GM12878 (cell line): ENCODE data around the gene ZGLP1. TPM values are rescaled to one million over a fixed set of nuclear protein-coding genes. Genes with fewer than 3 reads are reported as not detected.
A peak's percentile ranks its signal among the peaks of the same experiment; 100 is the strongest.

Source experiments
- CHD4 ChIP-seq: fragments of 200-600 bp; sonication (generic); IDR thresholded peaks from 2 replicates; pipeline ENCODE4 v1.6.1; 2016; ENCODE audit warnings: mild to moderate bottlenecking
- CREB1 ChIP-seq: IDR thresholded peaks from 2 replicates; pipeline ENCODE4 v1.6.1; 2012; ENCODE audit warnings: low read depth, mild to moderate bottlenecking, inconsistent platforms
- CREM ChIP-seq: IDR thresholded peaks from 2 replicates; pipeline ENCODE4 v1.6.1; 2014; ENCODE audit warnings: antibody characterized with exemption, low read depth
- ELK1 ChIP-seq: IDR thresholded peaks from 2 replicates; pipeline ENCODE4 v1.6.1; 2012; ENCODE audit warnings: low read depth, low read length, improper control_type of control experiment
- HDAC6 ChIP-seq: fragments of 200-600 bp; sonication (generic); IDR thresholded peaks from one replicate; pipeline ENCODE4 v1.8.0; 2017; ENCODE audit warnings: antibody characterized with exemption; ENCODE audit not compliant: unreplicated experiment
- IKZF2 ChIP-seq, 2 experiments: fragments of 450-650 bp; IDR thresholded peaks; 2 replicates each; pipeline ENCODE4 v1.6.1; 2017; ENCODE audit warnings: mild to moderate bottlenecking in 2 of 2, moderate library complexity in 2 of 2
- NFXL1 ChIP-seq: fragments of 450-650 bp; IDR thresholded peaks from 2 replicates; pipeline ENCODE4 v1.6.1; 2017; ENCODE audit warnings: antibody characterized with exemption, mild to moderate bottlenecking, borderline replicate concordance
- NR2C2 ChIP-seq: IDR thresholded peaks from 2 replicates; pipeline ENCODE4 v1.6.1; 2011; ENCODE audit warnings: borderline replicate concordance, low read depth; ENCODE audit not compliant: control insufficient read depth, insufficient read length
- PAX5 ChIP-seq: IDR thresholded peaks from 2 replicates; pipeline ENCODE4 v1.6.1; 2011; ENCODE audit warnings: low read depth, low read length, borderline replicate concordance
- RAD21 ChIP-seq: IDR thresholded peaks from 2 replicates; pipeline ENCODE4 v1.6.1; 2011; ENCODE audit warnings: mild to moderate bottlenecking, low read depth, low read length, moderate library complexity; ENCODE audit not compliant: insufficient read depth
- RAD51 ChIP-seq: fragments of 450-650 bp; IDR thresholded peaks from 2 replicates; pipeline ENCODE4 v1.6.1; 2016; ENCODE audit warnings: moderate library complexity, mild to moderate bottlenecking, inconsistent platforms
- SPI1 ChIP-seq: IDR thresholded peaks from 2 replicates; pipeline ENCODE4 v1.6.1; 2011; ENCODE audit warnings: low read depth, mild to moderate bottlenecking, low read length, moderate library complexity, borderline replicate concordance; ENCODE audit not compliant: insufficient read depth
- TAF1 ChIP-seq: IDR thresholded peaks from 2 replicates; pipeline ENCODE4 v1.6.1; 2011; ENCODE audit warnings: mild to moderate bottlenecking, low read depth, low read length, borderline replicate concordance
- ZNF217 ChIP-seq: fragments of 450-650 bp; IDR thresholded peaks from 2 replicates; pipeline ENCODE4 v1.6.1; 2017; ENCODE audit warnings: antibody characterized with exemption, mild to moderate bottlenecking
- ZNF24 ChIP-seq: fragments of 450-650 bp; IDR thresholded peaks from 2 replicates; pipeline ENCODE4 v1.6.1; 2017; ENCODE audit warnings: antibody characterized with exemption, mild to moderate bottlenecking
- ZNF592 ChIP-seq: fragments of 450-650 bp; IDR thresholded peaks from 2 replicates; pipeline ENCODE4 v1.6.1; 2017; ENCODE audit warnings: mild to moderate bottlenecking, moderate library complexity
- ZNF622 ChIP-seq: fragments of 450-650 bp; IDR thresholded peaks from 2 replicates; pipeline ENCODE4 v1.6.1; 2017; ENCODE audit warnings: mild to moderate bottlenecking, inconsistent platforms
- ZNF687 ChIP-seq: fragments of 450-650 bp; IDR thresholded peaks from 2 replicates; pipeline ENCODE4 v1.6.1; 2017; ENCODE audit warnings: mild to moderate bottlenecking, moderate library complexity
- polyA plus RNA-seq, 11 experiments: library from polyadenylated mRNA; depleted of rRNA in 4 of 11; unstranded in 6 of 11; stranded (reverse) in 5 of 11; fragments of >200 nt; fragmentation: Nextera tagmentation in 4 of 11; fragmentation: Illumina TruSeq in 1 of 11; extraction: Ambion mirVana in 4 of 11; extraction: Trizol in 1 of 11; gene quantifications; 1 replicate in 1 of 11; 2 replicates in 10 of 11; pipeline versions ENCODE4 v1.2.1 to v1.2.3, GENCODE V29; 2011 to 2016; ENCODE audit warnings: inconsistent platforms in 2 of 11, missing spikeins in 2 of 11, low read depth in 1 of 11
- total RNA-seq, 4 experiments: library from RNA; depleted of rRNA in 3 of 4; stranded (reverse); fragments of >200 nt in 3 of 4; fragmentation: Illumina TruSeq in 1 of 4; extraction: Trizol in 1 of 4; gene quantifications; 2 replicates each; pipeline versions ENCODE4 v1.2.1 to v1.2.3, GENCODE V29; 2013 to 2021

Gene ZGLP1
- total and polyA plus RNA-seq, 10 of the 15 experiments (the other 5 are each of a cell fraction or from before 2014, with no cell fraction given) = 0.29 to 5.6 (median 1.3) TPM

GRCh38 chr19:10270616-10271394 is 38.8 kb downstream of the ZGLP1 start, which contains the start of gene ICAM1 (continued):
- TF ChIP-seq ZNF622 = no peak
- TF ChIP-seq HDAC6 = no peak
- TF ChIP-seq TAF1 = peak; percentile 87
- TF ChIP-seq PAX5 = peak; percentile 61; the same call in 1 of the 2 replicates
- TF ChIP-seq NR2C2 = no peak
- peak; percentile 98 for TF ChIP-seq ZNF687
- no peak for TF ChIP-seq NFXL1
- peak; percentile 62 for TF ChIP-seq RAD51
- peak; percentile 47 for TF ChIP-seq ELK1
- TF ChIP-seq CREM = peak; percentile 37
- no peak for TF ChIP-seq RAD21
- TF ChIP-seq CHD4 = no peak
- no peak for TF ChIP-seq SPI1
- TF ChIP-seq CREB1 = peak; percentile 73; the same call in 1 of the 2 replicates
- TF ChIP-seq IKZF2 (IDR thresholded peaks at IDR 0.05) = no peak; a peak in 2 of 4 replicates
- TF ChIP-seq ZNF24 = peak; percentile 90
- no peak; the same call in 1 of the 2 replicates for TF ChIP-seq ZNF217
- no peak for TF ChIP-seq ZNF592
